NCI-H146 treated with DMSO at 0.1 percent for 48 hours (cell line): ENCODE results near the gene PPP1CA.
"Not testable (repeated sequence)": the region's sequence is repeated elsewhere in the genome, so short reads cannot be mapped to it uniquely, and the experiment has no call there.

Experiments
- DNase-seq: peaks from one replicate; lab custom pipeline; 2025; ENCODE audit not compliant: unreplicated experiment; lab: John Stamatoyannopoulos, UW

PPP1CA gene

DNA sequence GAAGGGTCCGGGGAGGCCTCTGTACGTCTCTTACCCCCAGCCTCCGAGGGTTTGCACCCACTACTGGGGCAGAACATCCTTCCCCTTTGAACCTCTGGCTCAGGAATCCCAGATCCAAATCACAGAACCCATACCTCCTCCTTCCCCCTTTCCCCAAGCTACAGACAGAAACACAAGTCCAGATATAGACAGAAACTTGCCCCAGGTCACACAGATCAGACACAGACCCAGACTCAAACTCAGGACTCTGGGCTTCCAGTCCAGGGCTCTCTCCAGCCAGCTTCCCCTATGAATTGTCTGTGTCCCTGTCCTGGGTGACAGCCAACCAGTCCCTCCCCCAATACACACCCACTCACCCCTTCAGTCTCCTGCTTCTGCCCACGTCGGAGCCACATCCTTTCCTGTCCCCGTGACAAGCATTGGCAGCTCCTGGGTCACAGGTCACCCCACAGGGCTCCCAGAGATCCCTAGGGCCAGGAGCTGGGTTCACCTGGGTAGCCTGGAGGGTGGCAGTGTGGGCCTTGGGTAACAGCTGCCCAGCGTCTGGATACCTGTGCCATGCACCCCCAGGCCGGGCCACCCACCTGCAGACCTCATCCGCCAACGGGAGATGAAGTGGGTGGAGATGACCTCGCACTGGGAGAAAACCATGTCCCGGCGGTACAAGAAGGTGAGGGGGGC, 3.0 kb upstream of the PPP1CA start:
- no peak for DNase-seq

DNA sequence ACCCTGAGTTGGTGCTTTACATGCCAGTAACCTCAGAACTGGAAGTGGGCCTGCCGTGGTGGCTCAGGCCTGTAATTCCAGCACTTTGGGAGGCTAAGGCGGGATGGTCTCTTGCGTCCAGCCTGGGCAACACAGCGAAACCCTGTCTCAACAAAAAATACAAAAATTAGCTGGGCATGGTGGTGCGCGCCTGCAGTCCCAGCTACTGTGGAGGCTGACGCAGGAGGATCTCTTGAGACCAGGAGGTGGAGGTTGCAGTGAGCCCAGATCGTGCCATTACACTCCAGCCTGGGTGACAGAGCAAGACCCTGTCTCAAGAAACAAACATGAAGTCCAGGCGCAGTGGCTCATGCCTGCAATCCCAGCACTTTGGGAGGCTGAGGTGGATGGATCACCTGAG, 1.4 kb upstream of the PPP1CA start:
- not testable (repeated sequence) for DNase-seq

DNA sequence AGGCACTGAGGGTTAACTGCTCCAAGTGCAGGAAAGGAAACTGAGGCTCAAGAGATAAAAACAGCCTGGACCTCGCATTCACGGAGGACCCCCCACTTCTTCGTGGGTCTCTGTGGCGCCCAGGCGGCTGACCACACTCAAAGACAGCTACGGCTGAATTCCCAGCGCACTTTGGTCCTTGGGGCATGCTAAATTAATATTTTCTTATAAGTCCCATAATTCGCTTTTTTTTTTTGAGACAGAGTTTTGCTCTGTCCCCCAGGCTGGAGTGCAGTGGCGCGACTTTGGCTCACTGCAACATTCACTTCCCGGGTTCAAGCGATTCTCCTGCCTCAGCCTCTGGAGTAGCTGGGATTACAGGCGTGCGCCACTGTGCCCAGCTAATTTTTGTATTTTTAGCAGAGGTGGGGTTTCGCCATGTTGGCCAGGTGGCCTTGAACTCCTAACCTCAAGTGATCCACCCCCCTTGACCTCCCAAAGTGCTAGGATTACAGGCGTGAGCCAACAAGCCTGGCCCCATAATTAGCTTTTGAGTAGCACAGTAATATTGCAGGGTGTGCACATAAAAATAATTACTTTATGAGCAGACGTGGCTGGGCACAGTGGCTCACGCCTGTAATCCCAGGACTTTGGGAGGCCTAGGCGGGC, 658 bp upstream of the PPP1CA start:
- DNase-seq: not testable (repeated sequence)

DNA sequence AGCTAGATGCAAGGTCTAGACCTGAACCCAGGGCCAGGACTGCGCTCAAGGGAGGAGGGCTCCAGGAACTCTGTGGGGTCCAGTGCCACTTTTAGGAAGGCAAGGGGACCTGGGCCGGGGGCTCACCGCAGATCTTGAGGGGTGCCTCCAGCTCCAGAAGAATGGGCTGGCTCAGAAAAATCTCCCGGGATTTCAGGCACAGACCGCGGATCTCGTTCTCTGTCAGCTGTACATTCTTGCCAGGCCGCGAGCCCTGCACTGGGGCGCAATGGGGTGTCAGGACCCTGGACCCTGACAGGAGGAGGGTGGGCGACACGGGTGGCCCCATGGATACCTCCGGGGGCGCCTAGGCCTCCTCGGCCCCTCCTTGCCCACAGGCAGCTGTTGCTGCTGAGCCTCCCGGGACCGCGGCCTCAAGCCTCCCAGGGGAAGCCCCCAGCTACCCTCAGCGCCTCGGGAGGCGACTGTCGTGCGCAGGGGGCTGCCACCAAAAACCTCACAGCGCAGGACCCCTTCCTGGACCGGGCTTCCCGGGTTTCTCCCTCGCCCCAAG, 640 bp downstream of the PPP1CA start:
- DNase-seq: no peak

DNA sequence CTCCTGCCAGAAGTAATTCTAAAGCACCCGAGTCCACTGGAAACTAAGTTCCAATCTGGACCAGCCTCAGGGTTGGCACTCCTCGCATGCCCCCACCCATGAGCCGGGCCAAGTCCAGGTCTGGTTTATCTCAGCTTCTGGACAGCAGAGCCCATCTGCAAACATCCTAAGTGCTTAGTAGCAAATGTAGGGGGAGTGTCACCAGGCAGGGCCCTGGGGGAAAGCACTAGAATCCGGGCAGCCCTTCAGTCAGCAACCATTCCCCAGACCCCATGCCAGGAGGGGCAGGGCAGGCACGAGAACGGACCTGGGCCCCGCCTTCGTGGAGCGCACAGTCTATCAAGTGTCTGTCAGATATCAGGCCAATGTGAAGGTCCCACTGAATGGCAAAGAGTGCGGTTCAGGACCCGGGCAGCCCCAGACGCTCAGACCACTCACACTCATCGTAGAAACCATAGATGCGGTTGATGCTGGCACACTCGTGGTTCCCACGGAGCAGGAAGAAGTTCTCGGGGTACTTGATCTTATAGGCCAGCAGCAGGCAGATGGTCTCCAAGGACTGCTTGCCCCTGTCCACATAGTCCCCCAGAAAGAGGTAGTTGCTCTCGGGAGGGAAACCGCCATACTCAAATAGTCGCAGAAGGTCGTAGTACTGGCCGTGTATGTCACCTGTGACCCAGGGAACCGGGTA, 1.3 kb downstream of the PPP1CA start:
- DNase-seq: no peak

DNA sequence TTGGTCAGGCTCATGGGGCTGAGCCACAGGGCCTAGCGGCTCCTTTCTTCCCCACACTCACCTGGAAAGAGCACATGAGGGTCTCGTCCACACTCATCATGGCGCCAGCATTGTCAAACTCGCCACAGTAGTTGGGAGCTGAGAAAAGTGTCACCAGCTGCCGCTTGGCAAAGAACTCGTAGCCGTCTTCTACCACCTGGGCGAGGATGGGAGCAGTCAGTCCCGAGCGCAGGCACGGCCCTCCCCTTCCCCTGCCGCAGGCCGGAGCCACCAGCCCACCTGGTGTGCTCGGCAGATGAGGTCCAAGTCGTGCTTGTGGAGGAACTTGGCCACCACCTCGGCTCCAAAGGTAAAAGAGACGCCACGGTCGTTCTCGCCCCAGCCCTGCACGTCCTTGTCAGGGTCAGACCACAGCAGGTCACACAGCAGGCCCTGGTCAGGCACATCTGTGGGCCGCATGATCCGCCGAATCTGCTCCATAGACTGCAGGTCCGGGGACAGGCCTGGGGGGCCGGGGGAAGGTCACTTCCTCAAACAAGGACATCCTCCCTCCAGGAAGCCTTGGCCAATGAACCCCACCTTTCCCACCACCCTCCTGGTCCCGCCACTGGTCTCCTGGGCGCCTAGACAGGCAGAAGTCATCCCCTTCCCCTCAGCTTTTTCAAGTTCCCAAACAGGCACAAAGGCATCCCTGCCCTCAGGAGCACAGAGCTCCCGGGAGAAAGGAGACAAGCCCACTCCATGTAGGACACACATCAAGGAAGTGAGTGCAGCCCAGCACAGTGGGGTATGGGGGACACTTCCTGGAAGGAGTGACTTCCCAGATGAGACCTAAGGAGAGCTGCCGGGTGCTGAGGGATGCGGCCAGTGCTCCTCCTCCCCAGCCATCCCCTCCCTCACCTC, 2.7 kb downstream of the PPP1CA start:
- DNase-seq: no peak

DNA sequence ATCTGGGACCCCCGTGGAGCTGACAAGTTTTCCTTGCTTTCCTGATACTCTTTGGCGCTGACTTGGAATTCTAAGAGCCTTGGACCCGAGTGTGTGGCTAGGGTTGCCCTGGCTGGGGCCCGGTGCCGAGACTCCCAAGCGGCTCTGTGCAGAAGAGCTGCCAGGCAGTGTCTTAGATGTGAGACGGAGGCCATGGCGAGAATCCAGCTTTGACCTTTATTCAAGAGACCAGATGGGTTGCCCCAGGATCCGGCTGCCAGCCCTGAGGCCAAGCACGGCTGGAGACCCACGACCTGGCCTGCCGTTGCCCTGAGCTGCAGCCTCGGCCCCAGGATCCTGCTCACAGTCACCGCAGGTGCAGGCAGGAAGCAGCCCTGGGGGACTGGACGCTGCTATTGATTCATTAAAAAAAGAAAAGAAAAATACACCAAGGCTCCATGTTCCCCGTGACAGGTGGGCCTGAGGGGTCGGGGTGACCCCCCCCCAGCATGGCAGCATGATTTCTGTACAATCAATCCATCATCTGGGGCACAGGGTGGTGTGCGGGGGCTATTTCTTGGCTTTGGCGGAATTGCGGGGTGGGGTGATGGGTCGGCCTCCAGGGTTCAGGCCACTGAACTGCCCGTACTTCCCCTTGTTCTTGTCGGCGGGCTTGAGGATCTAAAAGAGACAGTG, 3.5 kb downstream of the PPP1CA start:
- no peak for DNase-seq

DNA sequence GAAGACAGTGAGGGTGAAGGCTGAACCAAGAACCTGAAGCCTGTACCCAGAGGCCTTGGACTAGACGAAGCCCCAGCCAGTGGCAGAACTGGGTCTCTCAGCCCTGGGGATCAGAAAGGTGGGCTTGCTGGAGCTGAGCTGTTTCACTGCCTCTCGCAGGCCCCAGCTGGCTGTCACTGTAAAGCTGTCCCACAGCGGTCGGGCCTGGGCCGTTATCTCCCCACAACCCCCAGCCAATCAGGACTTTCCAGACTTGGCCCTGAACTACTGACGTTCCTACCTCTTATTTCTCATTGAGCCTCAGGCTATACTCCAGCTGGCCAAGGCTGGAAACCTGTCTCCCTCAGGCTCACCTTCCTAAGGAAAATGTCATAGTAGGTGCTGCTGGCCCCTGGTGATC, 4.1 kb downstream of the PPP1CA start:
- DNase-seq: no peak

DNA sequence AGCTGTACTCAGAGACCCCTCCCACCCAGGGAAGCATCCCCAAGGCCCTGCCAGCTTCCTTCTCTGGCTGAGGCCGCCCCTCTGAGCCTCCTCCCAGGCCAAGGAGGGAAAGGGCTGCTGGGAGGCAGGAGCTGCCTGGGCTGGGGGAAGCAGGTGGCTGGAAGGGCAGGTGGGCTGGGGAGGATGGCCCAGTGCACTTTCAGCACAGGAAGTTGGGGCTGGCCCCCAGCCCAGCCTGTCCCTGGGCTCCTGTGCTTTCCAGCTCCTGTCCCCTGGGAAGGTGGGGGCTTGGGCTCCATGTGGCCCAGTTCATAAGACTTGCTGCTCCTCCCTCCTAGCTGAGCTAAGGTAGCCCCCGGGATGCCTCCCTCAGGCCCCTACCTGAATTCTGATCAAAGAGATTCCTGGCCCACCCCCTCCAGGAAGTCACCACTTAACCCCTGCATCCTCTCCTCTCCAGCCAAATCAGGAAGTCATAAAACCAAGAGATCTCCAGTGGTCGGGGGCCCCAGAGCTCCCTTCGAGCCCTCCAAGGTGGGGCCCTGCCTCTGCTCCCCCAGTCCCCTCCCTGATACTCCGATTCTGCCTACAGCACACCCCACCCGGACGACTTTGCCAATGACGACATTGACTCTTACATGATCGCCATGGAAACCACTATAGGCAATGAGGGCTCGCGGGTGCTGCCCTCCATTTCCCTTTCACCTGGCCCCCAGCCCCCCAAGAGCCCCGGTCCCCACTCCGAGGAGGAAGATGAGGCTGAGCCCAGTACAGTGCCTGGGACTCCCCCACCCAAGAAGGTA, 4.9 kb downstream of the PPP1CA start:
- DNase-seq: no peak

DNA sequence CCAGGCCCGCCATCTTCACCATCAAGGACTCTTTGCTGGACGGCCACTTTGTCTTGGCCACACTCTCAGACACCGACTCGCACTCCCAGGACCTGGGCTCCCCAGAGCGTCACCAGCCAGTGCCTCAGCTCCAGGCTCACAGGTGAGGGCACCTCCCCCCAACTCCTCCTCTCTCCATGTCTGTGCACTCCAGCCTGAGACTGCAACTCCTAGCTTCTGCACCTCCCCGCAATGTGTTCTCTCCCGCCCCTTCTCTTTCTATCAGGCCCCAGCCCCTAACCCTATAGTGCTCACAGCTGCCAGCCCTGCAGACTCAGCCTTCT, 5.4 kb downstream of the PPP1CA start:
- DNase-seq: no peak

DNA sequence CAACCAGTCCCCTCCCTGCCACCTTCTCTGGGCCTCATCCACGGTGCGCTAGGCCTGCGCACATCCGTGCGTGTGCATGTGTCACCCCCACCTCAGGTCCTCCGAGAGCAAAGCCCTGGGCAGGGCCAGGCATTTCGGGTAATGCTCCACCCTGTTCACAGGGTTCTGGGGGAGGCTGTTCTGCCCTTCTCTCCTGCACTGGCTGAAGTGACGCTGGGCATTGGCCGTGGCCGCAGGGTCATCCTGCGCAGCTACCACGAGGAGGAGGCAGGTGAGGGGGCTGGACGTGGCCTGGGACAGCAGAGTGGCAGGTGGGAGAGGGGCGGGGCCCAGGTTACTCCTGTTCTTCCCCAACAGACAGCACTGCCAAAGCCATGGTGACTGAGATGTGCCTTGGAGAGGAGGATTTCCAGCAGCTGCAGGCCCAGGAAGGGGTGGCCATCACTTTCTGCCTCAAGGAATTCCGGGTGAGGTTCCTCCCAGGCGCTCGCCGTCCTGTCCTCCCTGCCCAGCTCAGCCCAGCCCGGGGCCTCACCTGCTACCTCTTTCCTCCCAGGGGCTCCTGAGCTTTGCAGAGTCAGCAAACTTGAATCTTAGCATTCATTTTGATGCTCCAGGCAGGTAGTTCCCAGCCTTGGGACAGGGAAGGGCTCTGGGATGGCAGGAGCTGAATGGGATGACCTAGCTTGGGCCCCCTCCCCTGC, 6.0 kb downstream of the PPP1CA start:
- no peak for DNase-seq

DNA sequence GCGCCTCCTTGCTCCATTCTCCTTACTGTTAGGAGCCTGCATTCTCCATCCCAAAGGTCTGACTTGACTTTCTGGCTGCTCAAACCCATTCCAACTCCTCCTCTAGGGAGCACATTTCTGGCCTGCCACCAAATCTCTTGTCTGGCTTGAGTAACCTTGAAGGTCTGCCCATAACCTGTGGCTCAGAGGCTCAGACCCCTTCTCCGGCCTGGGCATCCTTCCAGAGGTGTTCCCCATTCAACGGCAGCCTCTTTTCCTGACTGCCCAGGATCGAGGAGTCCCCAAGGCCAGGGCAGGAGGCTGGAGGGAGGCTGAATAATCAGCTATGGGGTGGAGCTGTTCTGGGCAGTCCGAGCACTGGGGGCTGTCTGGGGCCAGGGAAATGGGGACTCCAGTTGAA, 7.7 kb downstream of the PPP1CA start:
- DNase-seq: no peak

DNA sequence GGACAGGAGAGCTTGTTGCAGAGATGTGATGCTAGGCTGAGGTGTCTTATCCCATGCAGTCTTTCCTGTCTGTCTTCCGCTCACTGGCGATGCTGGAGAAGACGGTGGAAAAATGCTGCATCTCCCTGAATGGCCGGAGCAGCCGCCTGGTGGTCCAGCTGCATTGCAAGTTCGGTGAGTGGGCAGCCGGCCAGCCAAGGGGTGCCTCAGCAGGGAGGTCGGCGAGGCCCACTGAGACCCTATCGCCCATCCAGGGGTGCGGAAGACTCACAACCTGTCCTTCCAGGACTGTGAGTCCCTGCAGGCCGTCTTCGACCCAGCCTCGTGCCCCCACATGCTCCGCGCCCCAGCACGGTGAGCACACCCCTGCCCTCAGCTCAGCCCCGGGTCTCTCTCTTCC, 8.2 kb downstream of the PPP1CA start:
- no peak for DNase-seq

DNA sequence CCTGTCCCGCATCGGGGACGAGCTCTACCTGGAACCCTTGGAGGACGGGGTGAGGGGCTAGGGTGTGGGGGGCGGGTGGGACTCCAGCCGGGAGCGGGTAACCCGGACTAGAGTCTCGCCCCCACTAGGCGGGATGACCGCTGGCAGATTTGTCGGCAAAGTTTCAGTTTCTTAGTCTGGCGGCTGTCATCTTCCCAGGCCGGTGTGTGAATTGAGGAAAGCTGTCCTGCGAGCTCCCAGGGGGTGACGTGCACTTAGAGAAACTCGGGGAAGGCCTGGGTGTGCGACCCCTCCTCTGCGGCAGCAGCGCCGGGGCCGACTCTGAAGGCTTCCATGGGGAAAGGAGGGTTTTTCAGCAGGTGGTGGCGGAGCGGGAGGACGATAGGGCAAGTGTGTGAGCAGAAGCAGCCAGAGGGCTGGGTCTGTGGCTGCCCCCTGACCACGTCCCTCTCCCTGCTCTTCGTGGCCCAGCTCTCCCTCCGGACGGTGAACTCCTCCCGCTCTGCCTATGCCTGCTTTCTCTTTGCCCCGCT, 9.4 kb downstream of the PPP1CA start:
- no peak for DNase-seq

DNA sequence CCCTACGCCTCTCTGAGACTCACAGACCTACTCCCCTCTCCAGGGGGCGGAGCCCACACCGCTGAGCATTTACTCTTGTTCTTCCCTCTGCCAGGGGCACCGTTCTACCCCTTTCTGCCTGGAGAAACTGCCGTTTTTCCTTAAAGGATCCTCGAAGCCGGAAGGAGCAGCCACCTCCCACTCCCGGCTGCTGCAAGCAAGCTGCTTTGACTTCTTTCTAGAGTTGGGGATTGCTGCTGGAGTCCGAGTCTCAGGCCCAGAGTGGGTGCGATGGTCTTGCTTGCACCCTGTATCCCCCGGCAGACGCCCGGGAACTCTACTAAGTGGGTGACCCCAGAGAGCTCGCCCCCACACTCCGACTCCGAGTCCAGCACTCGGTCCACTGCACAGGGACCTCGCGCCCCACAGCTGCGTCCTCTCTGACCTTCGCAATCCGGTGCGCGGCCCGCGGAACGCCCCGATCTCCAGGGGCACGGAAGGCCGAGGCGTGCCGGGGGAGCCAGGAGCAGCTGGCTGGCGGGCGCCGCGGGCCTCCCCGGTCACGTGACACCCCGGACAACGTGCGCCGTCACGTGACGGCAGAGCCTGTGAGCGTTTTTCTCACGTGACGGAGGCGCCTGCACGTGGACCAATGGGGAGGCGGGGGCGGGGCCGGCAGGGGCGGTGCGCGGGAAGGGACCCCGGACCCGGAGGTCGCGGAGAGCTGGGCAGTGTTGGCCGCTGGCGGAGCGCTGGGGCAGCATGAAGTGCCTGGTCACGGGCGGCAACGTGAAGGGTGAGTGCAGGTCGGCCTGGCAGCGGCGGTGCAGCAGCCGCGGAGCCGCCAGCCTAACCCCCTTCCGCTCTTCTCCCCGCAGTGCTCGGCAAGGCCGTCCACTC, 10.1 kb downstream of the PPP1CA start, which contains the start of gene RAD9A:
RAD9A (plus strand) TSS at position 683 of the 879 bp plus-strand sequence; CDS start at position 742, 59 bp downstream.
- DNase-seq: peak; percentile 96

DNA sequence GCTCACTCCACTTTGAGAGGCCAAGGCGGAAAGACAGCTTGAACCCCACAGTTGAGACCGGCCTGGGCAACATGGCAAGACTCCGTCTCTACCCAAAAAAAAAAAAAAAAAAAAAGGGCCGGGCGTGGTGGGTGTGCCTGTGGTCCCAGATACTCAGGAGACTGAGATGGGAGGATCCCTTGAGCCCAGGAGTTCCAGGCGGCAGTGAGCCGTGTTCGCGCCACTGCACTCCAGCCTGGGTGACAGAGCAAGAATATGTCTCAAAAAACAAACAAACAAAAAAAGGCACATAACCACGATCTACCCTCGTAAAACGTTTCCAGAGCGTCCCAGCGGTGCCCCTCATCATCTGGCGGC, 10.7 kb downstream of the PPP1CA start:
- DNase-seq: no peak

DNA sequence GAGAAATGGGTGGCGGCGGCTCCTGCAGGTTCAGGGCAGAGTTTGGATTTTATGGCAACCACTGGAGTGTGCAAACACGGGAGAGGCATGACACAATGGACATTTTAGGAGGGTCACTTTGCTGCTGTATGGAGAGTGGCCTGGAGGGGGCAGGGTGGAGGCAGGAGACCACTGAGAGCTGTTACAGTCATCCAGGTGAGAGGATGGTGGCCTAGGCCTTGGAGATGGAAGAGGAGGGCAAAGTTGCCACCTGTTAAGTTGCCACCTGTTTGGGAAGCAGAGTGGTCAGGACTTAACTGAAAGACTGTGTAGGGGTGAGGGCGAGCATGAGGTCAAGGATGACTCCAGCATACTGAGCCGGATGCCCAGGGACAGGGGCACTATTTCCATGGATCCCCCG, 12.2 kb downstream of the PPP1CA start:
- DNase-seq: peak; percentile 47

DNA sequence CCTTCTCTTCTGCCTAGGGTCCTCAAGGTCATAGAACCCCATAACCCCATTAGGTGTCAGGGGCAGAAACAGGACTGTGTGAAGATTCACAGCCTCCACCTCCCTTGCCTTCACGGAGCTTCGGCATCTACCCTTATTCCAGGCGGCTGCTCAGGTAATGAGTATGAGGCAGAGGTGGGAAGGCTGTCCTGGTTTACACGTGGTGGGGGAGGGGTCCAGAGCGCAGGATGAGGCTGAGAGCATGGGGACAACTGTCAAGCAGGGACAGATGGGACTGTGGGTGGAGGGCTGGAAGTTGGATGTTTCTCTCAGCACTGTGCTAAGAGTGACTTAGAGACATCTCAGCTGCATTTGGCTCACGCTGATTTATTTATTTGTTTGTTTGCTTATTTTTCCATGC, 14.1 kb downstream of the PPP1CA start:
- DNase-seq: no peak
